Right ventricle myocardium inferior (tissue), 1 donor: ENCODE measurements around the gene SERAC1. TPM values are rescaled to one million over a fixed set of nuclear protein-coding genes. Genes with fewer than 3 reads are reported as not detected.

Experiments
- ATAC-seq: fragments of 200-7000 bp; cut with Tn5 transposase; one replicate; pipeline ENCODE4 v1.9.1; 2020; ENCODE audit warnings: mild to moderate bottlenecking, moderate library complexity
- DNase-seq: peaks from one replicate; pipeline ENCODE4 v3.0.0; 2021; ENCODE audit errors: missing footprints
- intact Hi-C: fragments of 100-400 bp; cut with DNase I; formaldehyde crosslinking; loops from one replicate; pipeline ENCODE4 v1.11.0; 2022
- total RNA-seq: library from RNA; stranded (reverse); fragmentation: NEBNext Ultra II Directional; extraction: Animal tissue kit (Norgen Biotek cat#: 25700); gene quantifications from one replicate; pipeline ENCODE4 v1.2.1, GENCODE V29; 2021
- donor health status: DM: no; HTN: yes; CAD: no; lungs with severe emphysema.

SERAC1 gene
- total RNA-seq, 1 donor from 2014 or later: 5.5 TPM

DNA sequence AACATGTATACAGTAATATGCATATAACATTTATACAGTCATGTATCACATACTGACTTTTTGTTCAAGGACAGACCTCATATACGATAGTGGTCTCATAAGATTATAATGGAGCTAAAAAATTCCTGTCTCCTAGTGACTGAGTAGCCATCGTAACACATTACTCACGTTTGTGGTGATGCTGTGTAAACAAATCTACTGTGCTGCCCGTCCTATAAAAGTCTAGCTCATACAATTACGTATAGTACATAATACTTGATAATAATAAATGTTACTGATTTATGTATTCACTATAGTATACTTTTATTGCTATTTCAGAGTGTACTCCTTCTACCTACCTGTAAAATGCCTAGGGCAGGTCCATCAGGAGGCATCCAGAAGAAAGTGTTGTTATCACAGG, 17.4 kb downstream of the SERAC1 start:
- intact Hi-C loops: no loop called here
- no peak for ATAC-seq
- no peak for DNase-seq

DNA sequence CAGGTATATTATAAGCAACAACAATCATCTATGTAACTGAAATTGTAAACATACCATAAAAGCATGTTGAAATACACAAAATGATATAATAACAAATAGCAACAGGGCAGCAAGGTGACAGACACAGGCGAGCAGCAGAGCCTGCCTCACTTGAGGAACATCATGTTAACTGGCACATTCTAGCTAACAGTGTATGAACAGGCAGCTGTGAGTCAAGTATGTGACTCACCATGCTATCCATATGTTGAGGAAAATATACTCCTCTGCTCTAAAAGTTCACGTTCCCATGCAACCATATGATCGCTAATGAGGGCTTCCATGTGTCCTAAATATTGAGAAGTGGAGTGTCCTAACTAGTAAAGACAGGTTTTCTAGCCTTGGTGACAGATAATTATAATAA, 18.4 kb downstream of the SERAC1 start:
- DNase-seq: no peak
- intact Hi-C loops: no loop called here
- no peak for ATAC-seq

DNA sequence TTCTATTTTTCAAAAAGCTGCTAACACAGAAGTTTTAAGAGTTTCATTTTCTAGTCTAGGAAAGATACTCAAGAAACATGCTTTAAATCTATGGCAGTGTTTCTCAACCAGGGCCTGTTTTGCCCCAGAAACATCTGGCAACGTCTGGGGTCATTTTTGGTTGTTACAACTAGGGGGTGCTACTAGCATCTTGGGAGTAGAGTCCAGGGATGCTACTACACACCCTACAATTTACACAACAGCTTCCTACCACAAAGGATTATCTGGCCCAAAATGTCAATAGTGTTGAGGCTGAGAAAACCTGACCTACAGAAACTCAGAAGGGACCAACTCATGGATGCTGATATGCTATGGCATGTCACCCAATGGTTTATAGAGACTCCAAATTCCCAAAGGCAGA, 24.4 kb downstream of the SERAC1 start:
- DNase-seq: no peak
- ATAC-seq: no peak
- intact Hi-C loops: no loop called here

DNA sequence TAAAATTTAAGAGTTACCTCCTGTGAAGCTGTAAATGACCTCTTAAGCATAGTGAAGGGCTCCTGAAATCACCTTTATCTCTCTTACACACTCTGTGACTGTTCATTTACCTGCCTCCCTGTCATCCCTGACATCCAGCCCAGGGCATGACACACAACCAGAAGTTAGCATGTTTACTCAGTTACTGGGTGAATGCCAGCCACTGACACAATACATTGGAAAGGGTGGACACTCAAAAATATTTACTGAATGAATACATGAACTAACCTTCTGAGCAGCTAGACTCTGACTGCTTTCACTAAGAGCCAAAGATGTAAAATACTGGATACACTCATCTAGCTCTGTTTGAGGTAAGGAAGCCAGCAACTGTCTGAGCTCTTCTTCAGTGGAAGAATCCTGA, 25.3 kb downstream of the SERAC1 start:
- DNase-seq (no peak), ATAC-seq (no peak)
- intact Hi-C loops: no loop called here

DNA sequence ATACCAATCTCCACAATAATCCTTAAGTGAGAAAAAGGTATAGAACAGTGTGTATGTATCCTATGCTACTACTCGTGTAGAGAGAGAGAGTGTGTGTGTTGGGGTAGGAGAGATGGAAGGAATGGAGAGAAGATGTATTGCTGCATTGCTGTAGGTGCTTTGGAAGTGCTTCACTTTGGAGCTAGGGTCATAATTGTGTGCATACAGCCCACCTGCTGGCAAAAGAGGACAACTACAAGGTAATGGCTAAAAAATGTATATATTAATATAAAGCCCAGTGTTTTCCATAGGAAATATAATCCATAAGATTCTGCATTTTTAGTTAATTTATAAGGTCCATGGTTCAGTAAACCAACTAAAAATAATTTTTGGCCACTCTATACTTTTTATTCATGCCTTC, 36.1 kb downstream of the SERAC1 start:
- DNase-seq: no peak
- ATAC-seq: no peak
- intact Hi-C loops: no loop called here

DNA sequence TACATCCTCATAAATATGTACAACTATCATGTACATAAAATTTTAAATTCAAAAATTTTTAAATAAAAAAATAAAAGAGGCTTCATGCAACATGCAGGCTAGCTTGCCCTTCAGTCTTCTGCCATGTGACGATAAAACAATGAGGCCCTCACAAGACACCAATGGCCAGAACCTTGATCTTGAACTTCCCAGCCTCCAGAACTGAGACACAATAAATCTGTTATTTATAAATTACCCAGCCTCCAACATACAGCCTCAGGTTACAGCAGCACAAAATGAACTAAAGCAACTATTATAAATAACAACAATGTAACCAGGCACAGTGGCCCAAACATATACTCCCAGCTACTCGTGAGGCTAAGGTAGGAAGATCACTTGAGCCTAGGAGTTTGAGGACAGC, 42.8 kb downstream of the SERAC1 start:
- intact Hi-C loops: no loop called here
- no peak for ATAC-seq
- DNase-seq: no peak

DNA sequence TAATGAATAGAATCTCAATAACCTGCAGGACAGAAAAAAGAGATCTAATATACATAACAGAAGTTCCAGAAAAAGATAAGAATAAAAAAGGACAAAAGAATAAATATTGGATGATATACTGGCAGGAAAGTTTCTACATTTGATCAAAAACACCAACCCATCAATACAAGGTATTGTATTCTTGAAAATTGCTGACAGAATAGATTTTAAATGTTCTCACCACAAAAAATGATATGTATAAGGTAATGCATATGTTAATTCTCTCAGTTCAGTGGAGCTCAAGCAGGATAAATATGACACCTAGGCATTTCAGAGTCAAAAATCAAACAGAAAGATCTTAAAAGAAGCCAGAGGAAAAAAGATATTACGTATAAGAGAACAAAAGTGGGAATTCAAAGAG, 43.8 kb downstream of the SERAC1 start:
- DNase-seq: no peak
- intact Hi-C loops: no loop called here
- no peak for ATAC-seq

DNA sequence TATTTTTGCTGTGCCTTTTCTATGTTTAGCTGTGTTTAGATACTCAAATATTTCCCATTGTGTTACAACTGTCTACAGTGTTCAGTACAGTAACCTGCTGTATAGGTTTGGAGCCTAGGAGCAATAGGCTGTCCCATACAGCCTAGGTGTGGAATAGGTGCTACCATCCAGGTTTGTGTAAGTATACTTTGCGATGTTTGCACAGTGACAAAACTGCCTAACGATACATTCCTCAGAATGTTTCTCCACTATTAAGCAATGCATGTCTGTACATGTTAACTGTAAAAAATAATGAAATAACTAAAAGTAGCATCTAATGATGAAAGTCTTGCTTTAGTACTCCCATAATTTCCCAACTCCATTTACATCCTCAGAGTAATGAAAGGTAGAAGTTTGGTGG, 46.0 kb downstream of the SERAC1 start:
- no peak for ATAC-seq
- DNase-seq: no peak
- intact Hi-C loops: no loop called here

DNA sequence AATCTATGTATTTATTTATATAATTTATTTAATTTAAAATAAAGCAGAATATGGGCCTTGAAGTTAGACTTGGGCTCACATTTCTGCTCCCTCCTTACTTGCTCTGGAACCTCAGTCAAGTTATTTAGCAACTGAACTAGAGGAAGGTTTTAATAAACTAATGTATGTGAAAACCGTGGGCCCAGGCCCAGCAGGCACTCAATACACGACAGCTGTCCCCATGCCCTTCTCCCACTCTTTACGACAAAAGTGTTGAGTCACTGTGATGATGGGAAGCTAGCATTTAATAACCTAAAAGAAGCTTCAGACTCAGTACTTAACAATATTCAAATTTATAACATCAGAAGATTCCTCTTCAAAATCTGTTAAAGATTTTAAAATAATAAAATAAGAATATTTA, 46.7 kb downstream of the SERAC1 start:
- intact Hi-C loops: no loop called here
- no peak for ATAC-seq
- DNase-seq: no peak

DNA sequence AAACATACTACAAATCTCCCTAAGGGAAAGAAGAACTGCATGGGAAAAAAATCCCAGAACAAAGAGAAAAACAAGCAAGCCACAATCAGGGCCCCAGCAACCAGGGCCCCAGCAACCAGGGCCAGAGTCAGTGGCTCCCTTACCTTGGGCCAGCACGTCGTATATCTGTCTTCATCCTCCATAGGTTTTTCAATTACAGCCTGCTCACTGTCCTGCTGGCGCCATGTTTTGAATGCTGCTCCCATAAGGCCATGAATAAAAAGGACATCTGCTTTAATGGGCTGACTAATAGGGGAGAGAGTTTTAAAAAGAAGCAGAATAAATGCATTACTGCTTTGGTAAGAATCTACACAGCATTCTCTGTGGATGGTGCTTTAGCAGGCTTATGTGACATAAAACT, 49.2 kb downstream of the SERAC1 start:
- intact Hi-C loops: no loop called here
- no peak for ATAC-seq
- DNase-seq: no peak

DNA sequence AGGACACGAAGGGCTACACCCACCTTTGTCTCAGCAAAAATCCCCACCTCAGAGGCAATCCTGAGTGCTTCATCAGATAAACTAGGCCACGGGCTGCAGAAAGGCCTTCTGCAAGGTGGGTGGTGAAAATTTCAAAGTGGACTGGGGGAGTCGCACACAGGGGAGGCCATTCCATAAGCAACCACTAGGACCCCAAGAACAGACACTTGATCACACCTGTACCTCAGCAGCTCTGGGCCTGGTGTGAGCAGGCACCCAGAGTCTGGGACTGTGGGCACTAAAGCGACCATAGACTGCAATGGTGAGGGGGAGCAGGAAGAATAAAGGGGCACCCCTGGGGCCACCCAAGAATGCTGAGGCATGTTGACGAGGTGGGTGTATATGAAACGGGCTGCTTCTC, 52.6 kb downstream of the SERAC1 start:
- DNase-seq (no peak), ATAC-seq (no peak)
- intact Hi-C loops: no loop called here

DNA sequence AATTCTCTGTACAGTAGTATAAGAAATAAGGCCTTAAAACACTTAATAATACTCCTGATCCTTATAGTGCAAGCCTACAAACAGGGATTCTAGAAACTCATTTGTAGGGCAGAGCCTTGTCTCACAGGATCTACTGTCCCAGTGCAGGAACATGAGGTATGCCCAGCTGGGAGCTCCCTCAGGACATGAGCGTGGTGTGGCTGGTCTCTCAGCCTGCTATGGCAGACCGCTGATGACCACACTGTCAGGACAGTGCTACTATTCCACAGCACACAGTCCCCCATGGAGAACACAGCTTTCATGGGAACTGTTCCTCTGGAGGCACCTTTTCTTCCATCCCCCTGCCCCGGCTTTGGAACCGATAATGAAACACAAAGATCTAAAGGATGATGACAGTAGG, 53.0 kb downstream of the SERAC1 start:
- ATAC-seq (no peak), DNase-seq (no peak)
- intact Hi-C loops: no loop called here

DNA sequence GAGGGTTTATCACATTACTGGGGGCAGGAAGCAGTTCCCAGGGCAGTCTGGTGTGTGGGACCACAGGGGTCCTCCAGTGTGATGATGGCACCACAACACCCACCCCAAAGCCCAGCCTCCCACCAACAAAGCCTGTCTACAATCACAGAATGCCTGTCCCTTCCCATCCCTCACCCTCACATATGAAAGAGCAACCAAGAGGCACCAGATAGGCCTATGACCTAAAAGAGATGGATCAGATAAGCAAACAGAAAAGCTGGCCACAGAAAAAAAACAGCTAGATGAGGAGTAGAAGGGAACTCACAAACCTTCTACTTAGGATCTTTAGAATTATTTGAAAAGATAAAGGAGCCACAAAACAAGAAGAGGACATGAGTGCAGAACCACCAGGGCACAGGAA, 54.3 kb downstream of the SERAC1 start:
- intact Hi-C loops: no loop called here
- no peak for DNase-seq
- no peak for ATAC-seq

DNA sequence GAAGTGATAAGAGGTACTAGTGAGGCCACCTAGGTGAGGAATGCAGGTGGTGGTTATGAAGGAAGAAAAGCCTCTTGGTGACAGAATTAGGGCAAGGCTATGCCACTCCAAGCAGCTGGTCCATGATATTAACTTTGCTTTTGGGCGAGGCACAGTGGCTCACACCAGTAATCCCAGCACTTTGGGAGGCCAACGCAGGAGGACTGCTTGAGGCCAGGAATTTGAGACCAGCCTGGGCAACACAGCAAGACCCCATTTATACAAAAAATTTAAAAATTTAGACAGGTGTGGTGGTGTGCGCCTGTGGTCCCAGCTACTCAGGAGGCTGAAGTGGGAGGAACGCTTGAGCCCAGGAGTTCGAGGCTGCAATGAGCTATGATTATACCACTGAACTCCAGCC, 56.1 kb downstream of the SERAC1 start:
- intact Hi-C loops: no loop called here
- DNase-seq (no peak), ATAC-seq (no peak)

DNA sequence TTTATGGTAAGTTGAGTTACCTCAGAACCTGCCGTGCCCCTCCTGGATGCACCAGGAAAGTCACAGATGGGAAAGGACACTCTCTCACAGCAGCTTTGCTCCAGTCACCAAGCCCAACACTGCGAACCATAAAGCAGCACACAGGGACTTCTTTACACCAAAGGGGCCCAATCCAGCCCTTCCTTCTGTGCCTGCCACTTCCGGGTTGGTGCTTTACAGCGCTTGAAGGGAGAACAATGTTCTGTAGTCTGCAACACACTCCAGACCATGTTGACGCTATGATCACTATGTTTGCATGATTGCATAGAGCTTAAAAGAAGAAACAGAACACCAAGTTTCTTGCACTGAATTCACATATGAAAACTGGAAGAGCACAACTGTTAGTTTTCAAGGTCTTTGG, 57.1 kb downstream of the SERAC1 start:
- intact Hi-C loops: no loop called here
- no peak for DNase-seq
- ATAC-seq: no peak

DNA sequence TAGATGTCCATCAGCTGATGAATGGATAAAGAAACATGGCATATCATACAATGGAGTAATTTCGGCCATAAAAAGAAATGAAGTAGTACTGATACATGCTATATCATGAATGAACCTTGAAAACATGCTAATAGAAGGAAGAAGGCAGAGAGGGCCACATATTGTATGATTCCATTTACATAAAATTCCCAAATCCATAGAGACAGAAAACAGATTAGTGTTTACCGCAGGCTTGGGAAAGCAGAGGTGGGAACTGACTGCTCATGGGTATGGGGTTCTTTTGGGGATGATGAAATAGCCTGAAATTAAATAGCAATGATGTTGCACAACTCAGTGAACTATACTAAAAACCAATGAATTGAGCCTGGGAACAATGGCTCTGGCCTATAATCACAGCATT, 58.3 kb downstream of the SERAC1 start:
- ATAC-seq (no peak), DNase-seq (no peak)
- intact Hi-C loops: no loop called here

DNA sequence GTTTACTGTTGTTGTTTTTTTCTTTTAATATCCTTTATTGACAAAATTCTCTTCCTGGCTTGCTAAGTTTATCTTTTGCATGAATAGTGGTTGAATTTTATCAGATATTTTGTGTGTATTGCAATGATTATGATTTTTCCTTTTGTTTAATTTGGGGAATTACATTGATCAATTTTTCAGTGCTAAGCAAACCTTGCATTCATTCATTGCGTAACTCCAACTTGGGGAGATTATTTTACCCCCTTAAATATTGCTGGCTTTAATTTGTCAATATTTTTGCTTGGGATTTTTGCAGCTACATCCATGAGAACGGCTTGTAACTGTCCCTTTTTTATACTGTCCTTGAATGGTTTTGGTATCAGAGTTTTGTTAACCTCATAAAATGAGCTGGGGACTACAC, 63.4 kb downstream of the SERAC1 start:
- ATAC-seq (no peak), DNase-seq (no peak)
- intact Hi-C loops: no loop called here

DNA sequence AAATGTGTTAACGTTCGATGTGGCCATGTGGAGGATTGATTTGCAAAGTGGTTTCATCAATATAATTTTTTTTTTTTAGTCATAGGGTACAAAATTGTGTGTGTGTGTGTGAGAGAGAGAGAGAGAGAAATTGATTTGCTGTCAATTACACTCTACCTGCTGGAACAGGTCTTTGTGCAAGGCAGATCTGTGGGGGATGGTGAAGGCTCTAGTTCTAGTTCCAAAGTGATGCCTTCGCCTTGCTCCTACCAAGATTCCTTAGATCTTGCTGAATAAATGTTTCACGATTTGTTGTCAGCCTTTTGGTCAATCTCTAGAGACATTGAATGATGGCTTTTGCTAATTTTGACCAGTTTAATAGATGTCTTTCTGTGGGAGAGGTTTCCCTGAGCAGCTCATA, 64.8 kb downstream of the SERAC1 start:
- intact Hi-C loops: no loop called here
- ATAC-seq (no peak), DNase-seq (no peak)

DNA sequence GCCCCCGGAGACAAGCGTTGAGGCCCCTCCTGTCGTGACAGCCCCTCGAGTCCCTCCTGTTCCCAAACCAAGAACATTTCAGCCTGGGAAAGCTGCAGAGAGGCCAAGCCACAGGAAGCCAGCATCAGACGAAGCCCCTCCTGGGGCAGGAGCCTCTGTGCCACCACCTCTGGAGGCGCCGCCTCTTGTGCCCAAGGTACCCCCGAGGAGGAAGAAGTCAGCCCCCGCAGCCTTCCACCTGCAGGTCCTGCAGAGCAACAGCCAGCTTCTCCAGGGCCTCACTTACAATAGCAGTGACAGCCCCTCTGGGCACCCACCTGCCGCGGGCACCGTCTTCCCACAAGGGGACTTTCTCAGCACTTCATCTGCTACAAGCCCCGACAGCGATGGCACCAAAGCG, 72.4 kb downstream of the SERAC1 start:
- no peak for DNase-seq
- no peak for ATAC-seq
- intact Hi-C loops: no loop called here

DNA sequence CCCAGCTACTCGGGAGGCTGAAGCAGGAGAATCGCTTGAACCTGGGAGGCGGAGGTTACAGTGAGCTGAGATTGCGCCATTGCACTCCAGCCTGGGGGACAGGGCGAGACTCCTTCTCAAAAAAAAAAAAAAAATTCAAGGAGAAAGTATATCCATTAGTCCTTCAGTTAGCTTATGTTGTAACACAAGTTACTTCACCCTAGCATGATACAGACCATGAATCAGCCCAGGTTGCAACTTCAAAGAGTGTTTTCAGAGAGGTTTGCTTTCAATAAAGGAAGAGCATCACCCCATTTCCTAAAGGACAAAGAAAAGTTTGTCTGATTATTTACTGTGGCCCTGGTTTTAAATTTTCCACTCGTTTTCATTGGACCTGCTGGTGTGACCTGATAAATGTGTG, 73.0 kb downstream of the SERAC1 start:
- intact Hi-C loops: no loop called here
- ATAC-seq: no peak
- DNase-seq: no peak

DNA sequence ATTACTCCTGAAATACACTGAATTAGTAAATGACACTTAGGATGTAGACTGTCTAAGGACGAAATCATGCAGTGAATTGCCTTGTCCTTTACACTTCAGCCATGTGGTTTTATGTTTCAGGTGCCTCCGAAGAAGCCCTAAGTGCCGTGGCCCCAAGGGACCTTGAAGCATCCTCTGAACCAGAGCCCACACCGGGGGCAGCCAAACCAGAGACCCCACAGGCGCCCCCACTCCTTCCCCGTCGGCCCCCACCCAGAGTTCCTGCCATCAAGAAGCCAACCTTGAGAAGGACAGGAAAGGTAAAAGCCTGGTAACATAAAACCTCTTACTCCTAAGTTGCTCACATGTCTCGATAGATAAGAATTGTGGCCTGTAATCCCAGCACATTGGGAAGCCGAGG, 75.3 kb downstream of the SERAC1 start:
- DNase-seq (no peak), ATAC-seq (no peak)
- intact Hi-C loops: no loop called here

DNA sequence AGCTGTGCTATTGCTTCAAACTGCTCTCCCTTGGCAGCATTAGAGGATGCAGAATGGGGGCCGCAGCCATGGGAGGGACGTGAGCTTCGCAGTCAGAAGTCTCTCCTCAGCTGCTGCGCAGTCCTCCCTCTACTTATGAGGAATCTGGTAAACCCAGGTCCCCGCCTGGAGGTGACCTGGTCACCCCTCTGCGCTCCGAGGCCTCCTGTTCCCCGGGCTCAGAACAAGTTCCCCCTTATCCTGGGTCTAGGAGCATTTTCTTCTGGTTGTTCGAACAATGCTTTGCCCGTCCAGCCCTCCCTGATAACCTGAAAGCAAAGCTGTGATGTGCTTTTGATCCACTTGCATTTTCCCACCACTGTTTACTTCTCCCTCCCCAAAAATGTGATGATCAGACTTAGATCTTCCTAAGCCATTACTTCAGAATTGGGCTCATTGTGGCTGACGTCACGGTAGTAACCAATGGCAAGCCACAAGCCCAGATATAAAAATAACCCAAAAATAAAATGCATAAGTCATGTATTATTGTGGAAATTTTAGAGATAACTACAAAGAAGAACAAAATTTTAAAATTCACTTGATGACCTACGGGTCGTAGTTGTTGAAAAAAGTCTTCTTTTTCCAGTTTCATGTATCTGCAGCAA, 80.7 kb downstream of the SERAC1 start:
- no peak for ATAC-seq

More for the DNA sequence above, 80.7 kb downstream of the SERAC1 start:
- intact Hi-C loops: no loop called here
- no peak for DNase-seq
